Measurements from ENCODE around the gene RAP1GDS1. TPM values are rescaled to one million over a fixed set of nuclear protein-coding genes. Genes with fewer than 3 reads are reported as not detected.

The RAP1GDS1 gene
- total RNA-seq, 2 donors from 2014 or later: 16.7 to 34.6 TPM

GRCh38 chr4:98249831-98250230 is 11.4 kb upstream of the RAP1GDS1 start:
- Histone ChIP-seq H3K36me3 (no peaks in the 10 kb centered on the region), H3K9me3 (no peaks in the 10 kb centered on the region), H3K4me1 (ENCODE audit: control insufficient read depth in 1 of 2, low read depth in 2 of 2) (no peaks in the 10 kb centered on the region), H3K4me3 (no peak overlapping the region), H3K27ac (no peak overlapping the region), H3K27me3 (replicated peaks; ENCODE audit: insufficient read depth) (no peaks in the 10 kb centered on the region)
- DNase-seq (ENCODE audit: low spot score) (no peak), ATAC-seq (ENCODE audit: insufficient number of reproducible peaks, low FRiP score, low read depth) (no peak)
- no peak for TF ChIP-seq CTCF (IDR thresholded peaks at IDR 0.05)

GRCh38 chr4:98253499-98253898 is 7.7 kb upstream of the RAP1GDS1 start:
- no peak for DNase-seq (ENCODE audit: low spot score)
- H3K36me3 ChIP-seq: no peaks in the 10 kb centered on the region

DNA sequence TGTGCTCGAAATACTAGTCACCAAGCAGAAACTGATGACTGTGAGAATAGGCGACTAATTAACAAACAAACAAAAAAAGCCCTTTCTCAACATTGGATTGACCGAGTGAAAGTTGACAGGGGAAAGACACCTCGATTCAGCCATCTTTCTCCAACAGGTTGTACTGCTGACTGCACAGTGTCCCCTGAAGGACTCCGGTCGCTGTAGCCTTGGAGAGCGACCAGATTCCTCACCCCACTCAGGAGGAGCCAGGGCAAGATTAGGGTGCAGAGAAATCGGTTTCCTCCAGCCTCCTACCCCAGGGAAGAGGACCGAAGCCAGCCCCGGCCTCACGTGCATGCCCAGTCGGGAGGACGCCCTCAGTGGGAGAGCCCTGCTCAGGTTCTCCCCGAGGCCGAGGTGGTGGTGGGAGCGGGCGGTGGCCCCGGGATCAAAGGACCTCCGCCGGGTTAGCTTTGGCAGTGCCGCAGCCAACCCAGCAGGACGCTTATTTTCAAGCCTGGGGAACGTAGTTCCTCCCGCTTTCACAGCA is 1.1 kb upstream of the RAP1GDS1 start:
- H3K4me3 ChIP-seq: peak overlapping the region; percentile 93

More at GRCh38 chr4:98253499-98253898, 7.7 kb upstream of the RAP1GDS1 start:
- no peak overlapping the region for H3K27ac ChIP-seq
- no peak for ATAC-seq (ENCODE audit: insufficient number of reproducible peaks, low FRiP score, low read depth)
- no peaks in the 10 kb centered on the region for H3K4me1 ChIP-seq (ENCODE audit: control insufficient read depth in 1 of 2, low read depth in 2 of 2)
- no peak overlapping the region for H3K4me3 ChIP-seq
- TF ChIP-seq CTCF (IDR thresholded peaks at IDR 0.05): no peak
- no peaks in the 10 kb centered on the region for H3K27me3 ChIP-seq (replicated peaks; ENCODE audit: insufficient read depth)
- no peaks in the 10 kb centered on the region for H3K9me3 ChIP-seq

DNA sequence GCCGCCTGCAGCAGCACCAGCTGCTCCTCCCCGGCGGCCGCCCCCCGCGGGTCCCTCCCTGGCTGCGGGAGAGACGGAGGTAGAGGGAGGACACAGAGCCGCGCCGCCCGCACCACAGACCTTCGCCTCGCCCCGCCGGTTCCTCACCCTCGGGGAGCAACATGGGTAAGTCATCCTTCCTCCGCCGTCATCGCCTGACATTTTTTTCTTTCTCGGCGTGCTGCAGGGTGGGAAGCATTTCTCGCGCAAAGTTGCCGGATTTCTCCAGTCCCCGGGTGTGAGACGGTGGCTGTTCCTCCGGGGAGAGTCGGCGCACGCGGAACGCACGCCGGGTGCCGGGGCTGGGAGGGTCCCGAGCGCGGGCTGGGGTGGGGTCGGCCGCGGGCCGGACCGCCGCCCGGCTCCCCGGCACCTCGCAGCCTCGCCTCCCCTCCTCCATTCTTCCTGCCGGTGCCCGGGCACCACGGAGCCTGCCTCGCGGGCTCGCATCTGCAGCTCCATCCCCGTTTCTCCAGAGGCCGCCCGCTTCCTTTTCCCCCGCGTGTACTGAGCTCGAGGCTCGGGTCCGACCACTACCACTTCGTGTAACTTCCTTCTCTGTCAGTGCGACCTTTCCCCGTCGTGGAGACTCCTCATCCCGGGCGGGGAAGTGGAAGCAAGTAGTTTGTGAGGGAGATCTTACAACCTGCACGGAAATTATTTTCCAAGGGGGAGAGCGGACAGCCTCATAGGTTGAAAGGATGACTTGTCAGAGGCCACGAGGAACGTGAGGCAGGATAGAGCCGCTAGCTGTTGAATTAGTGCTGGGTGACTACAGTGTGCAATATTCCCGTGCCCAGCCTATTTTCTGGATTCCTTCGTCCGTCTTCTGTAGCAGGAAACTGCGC is 464 bp downstream of the RAP1GDS1 start:
- peak; percentile 5 for DNase-seq (ENCODE audit: low spot score)
- H3K27me3 ChIP-seq (replicated peaks; ENCODE audit: insufficient read depth): no peaks in the 10 kb centered on the region
- peak overlapping the region; percentile 83 to 92 for H3K27ac ChIP-seq
- no peaks in the 10 kb centered on the region for H3K9me3 ChIP-seq
- H3K4me1 ChIP-seq (ENCODE audit: control insufficient read depth in 1 of 2, low read depth in 2 of 2): peaks cover 14 to 17% of the 10 kb centered on the region in 2 donors
- TF ChIP-seq CTCF (IDR thresholded peaks at IDR 0.05): no peak
- no peaks in the 10 kb centered on the region for H3K36me3 ChIP-seq
- peak; percentile 59 for ATAC-seq (ENCODE audit: insufficient number of reproducible peaks, low FRiP score, low read depth)
- peak overlapping the region; percentile 97 for H3K4me3 ChIP-seq

More for the DNA sequence above, 1.1 kb upstream of the RAP1GDS1 start:
- TF ChIP-seq CTCF (IDR thresholded peaks at IDR 0.05): no peak
- no peaks in the 10 kb centered on the region for H3K36me3 ChIP-seq
- peaks cover 14 to 17% of the 10 kb centered on the region in 2 donors for H3K4me1 ChIP-seq (ENCODE audit: control insufficient read depth in 1 of 2, low read depth in 2 of 2)
- no peaks in the 10 kb centered on the region for H3K9me3 ChIP-seq
- peak overlapping the region; percentile 92 to 93 for H3K27ac ChIP-seq
- ATAC-seq (ENCODE audit: insufficient number of reproducible peaks, low FRiP score, low read depth) (no peak), DNase-seq (ENCODE audit: low spot score) (peak; percentile 2)
- no peaks in the 10 kb centered on the region for H3K27me3 ChIP-seq (replicated peaks; ENCODE audit: insufficient read depth)

DNA sequence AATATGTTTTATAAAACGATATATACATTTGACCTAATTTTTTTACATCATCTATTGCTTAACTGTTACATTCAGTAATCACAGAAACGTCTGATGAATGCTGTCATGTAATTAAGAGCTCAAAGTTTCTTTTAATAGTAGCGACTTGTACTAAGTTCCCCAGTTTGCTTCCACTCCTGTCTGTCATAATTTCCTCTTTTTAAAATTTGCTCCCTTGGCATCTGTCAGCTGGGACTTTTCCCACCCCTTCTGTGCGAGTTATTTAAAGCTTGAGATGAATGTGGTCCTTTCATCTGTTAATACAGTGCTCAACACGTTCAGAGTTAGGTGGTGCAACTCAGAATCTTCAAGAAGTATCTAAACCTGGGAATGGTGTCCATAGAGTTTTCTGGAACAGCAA is 1.2 kb downstream of the RAP1GDS1 start:
- no peaks in the 10 kb centered on the region for H3K36me3 ChIP-seq
- H3K4me3 ChIP-seq: peak overlapping the region; percentile 97
- no peaks in the 10 kb centered on the region for H3K9me3 ChIP-seq
- H3K27ac ChIP-seq: peak overlapping the region; percentile 83 to 92
- peaks cover 14 to 17% of the 10 kb centered on the region in 2 donors for H3K4me1 ChIP-seq (ENCODE audit: control insufficient read depth in 1 of 2, low read depth in 2 of 2)
- no peak for DNase-seq (ENCODE audit: low spot score)
- no peak for ATAC-seq (ENCODE audit: insufficient number of reproducible peaks, low FRiP score, low read depth)
- no peaks in the 10 kb centered on the region for H3K27me3 ChIP-seq (replicated peaks; ENCODE audit: insufficient read depth)
- no peak for TF ChIP-seq CTCF (IDR thresholded peaks at IDR 0.05)

All from thoracic aorta (tissue), 2 donors.